MM.1S (cell line): Measurements from ENCODE around the gene ULK4.

Experiments
- EZH2phosphoT487 ChIP-seq: fragments of 300-600 bp; sonication (generic); IDR thresholded peaks from 2 replicates; pipeline ENCODE4 v1.6.1; 2018; ENCODE audit warnings: antibody characterized with exemption, low read length
- TF ChIP-seq, protein P1 (sequence below): fragments of 300-600 bp; sonication (generic); IDR thresholded peaks from 2 replicates; pipeline ENCODE4 v1.5.1; 2016; ENCODE audit warnings: antibody characterized with exemption, low read length, mixed read lengths

DNA sequence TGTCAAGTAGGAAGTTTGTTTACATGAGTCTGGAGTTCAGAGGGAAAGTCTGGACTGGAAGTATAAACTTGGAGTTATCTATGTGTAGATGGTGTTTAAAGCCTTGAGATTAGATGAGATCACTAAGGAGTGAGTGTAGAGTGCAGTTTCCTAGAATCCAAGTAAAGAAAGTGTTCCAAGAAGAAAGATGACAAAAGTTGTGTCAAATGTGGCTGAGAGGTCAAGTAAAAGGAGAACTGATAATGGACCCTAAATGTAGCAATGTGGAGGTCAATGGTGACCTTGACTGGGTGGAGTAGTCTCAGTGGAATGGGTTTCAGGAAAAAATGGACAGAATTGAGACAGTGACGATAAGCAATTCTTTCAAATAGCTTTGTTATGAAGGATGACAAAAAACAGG, 39.9 kb upstream of the ULK4 start:
- TF ChIP-seq, protein P1, sequence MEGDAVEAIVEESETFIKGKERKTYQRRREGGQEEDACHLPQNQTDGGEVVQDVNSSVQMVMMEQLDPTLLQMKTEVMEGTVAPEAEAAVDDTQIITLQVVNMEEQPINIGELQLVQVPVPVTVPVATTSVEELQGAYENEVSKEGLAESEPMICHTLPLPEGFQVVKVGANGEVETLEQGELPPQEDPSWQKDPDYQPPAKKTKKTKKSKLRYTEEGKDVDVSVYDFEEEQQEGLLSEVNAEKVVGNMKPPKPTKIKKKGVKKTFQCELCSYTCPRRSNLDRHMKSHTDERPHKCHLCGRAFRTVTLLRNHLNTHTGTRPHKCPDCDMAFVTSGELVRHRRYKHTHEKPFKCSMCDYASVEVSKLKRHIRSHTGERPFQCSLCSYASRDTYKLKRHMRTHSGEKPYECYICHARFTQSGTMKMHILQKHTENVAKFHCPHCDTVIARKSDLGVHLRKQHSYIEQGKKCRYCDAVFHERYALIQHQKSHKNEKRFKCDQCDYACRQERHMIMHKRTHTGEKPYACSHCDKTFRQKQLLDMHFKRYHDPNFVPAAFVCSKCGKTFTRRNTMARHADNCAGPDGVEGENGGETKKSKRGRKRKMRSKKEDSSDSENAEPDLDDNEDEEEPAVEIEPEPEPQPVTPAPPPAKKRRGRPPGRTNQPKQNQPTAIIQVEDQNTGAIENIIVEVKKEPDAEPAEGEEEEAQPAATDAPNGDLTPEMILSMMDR: no peak
- no peak for TF ChIP-seq EZH2phosphoT487
